GM19467 (cell line): ENCODE data around the gene SMIM43.

Experiments
- ATAC-seq: cut with Tn5 transposase; IDR thresholded peaks from one replicate; pipeline ENCODE4 v1.9.1; 2021; ENCODE audit warnings: mild to moderate bottlenecking, moderate library complexity; ENCODE audit not compliant: unreplicated experiment

Gene SMIM43

DNA sequence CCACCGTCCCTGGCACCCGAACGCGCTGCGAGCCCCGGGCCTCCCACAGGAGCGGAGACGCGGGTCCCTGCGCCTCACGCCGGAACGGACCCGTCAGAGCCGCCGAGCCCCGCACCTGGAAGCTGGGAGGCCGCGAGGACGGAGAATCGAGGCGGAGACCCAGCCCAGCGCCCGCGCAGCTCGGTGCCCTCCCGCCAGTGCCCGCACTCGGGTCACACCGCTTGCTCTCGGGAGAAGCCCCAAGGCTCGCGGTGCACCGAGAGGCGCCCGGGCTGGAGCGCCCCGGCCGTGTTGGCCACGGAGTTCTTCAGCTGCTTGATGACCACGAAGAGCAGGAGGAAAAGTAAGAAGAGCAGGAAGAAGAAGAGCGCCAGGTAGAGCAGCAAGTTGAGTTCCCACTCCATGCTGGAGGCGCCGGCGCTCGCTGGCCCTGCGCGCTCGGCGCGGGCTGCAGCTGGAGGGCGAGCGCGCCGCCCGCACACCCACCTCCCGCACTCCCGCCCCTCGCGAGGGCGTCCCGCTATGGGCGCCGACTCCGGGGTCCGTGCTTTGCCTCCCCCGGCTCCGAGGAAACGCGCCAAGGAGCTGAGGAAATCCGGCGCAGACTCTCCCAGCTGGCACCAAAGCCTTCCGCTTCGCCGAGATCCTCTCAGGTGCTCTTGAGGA lies at the start of gene SMIM43:
Gene SMIM43, minus strand, starts transcription at position 463 of the 666 bp plus-strand sequence. Its CDS starts 59 bp downstream, at position 404.
- no peak for ATAC-seq

DNA sequence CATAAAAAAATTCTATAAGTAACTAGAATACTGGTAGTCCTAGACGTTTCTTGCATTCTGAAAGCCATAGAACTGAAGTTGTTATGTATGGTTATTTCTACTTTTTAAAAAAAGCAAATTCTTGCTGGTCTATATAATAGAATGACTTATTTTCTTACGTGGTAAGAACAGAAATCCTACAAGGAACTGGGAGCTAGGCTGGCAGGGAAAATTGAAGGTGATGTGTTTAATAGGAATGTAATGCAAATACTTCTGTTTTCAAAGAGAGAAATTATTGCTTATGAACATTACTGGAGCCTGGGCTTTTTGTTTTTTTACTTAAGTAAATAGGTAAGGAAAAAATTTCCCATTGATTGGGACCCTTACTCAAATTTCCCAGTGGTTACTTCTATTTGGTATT lies 49.8 kb upstream of the SMIM43 start:
- no peak for ATAC-seq

DNA sequence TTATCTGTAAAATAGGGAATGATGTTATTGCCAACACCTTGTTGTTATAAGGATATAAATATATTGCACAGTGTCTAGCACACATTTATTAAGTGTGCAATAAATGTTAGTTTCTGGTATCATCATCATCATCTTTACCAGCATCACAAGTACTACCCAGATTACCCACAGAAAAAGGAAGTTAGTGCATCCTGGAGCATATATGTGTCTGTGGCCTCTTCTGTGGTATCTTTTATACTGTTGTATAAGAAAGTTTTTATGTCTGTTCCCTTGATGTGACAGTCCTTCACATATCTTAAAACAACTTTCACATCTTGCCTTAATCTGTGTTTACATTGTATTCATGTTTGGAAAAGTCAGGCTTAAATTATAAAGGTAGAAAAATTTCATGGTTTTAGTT lies 46.2 kb upstream of the SMIM43 start:
- ATAC-seq = no peak

GRCh38 chr4:121806411-121806810 lies 41.4 kb upstream of the SMIM43 start:
- ATAC-seq = no peak

DNA sequence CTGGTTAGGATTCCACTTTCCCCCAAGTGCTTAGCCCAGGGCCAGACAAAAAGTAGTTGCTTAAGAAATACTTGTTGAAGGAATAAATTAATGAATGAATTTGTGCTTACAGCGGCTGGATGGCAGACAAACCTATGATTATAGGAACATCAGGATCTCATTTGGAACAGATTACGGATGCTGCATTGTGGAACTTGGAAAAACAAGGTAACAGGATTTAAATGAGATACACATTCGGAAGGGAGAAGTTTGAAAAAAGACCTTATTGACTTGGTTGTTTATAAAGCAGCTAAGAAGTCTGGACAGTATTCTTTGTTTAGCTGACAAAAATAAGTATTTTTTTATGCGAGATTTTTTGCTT lies 36.7 kb upstream of the SMIM43 start:
- ATAC-seq = no peak

GRCh38 chr4:121800961-121801714 lies 36.2 kb upstream of the SMIM43 start, which contains the start of gene EXOSC9:
TSS of gene EXOSC9 (plus strand) at chr4:121801323. CDS start at chr4:121801425, 102 bp downstream.
- ATAC-seq = peak; percentile 68

DNA sequence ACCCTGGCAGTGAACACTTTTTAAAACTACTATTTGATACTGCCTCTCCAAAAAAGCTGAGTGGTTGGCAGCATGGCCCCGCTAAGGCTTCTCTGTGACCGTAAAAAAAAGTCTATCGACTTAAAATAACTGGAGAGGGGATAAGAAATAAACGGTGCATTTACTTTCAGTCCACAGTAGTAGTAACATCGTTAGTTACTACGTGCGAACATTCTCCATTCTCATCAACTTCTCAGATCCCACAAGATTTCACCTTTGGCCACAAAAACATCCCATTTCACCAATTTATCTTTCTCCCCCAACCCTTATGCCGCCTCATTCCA lies 35.6 kb upstream of the SMIM43 start:
- peak; percentile 21 for ATAC-seq

DNA sequence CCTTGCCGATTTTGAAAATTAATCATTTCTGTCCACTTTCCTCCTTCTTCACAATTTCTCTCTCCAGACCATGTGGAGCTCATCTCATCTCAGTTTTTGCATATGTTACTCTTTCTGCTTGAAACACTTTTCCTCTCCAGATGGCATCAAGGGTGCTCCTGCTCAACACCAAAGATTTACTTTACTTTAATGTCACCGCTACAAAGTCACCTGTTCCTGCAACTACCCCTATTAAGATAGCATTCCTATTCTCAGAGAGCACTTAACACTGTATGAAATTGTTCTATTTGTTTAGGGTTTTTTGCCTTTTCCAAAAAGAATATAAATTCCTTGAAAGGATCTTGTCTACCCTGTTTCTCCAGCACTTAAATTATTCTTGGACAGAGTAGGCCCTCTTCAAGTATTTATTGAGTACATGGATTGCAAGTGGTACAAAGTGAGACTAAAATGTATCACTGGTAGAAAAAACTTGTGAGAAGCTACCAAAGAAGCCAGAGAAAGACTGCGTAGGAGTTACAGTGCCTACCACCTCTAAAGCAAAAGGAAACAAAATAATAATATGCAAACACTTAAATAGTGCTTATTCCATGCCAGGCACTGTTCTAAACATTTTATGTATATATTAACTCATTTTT lies 35.0 kb upstream of the SMIM43 start:
- no peak for ATAC-seq

- ATAC-seq = no peak
Observed at GRCh38 chr4:121799208-121799823, 34.4 kb upstream of the SMIM43 start.

GRCh38 chr4:121796283-121796682 lies 31.3 kb upstream of the SMIM43 start:
- ATAC-seq = no peak

GRCh38 chr4:121794505-121795188 lies 29.7 kb upstream of the SMIM43 start:
- no peak for ATAC-seq

DNA sequence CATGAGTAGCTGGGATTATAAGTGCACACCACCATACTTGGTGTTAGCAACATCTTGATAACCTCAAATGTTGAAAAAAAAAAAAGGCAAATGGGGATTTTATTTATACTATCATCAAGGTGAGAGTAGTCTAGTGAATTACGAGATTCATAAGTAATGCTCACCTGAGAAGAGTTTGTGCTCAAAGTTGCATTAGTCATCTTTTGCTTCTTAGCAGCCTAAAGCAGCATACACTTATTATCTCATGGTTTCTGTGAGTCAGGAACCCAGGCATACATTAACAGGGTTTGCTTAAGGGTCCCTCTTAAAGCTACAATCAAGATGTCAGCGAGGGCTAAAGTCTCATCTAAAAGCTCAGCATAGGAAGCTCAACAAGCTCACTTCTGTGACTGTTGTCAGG lies 28.0 kb upstream of the SMIM43 start:
- ATAC-seq = no peak

DNA sequence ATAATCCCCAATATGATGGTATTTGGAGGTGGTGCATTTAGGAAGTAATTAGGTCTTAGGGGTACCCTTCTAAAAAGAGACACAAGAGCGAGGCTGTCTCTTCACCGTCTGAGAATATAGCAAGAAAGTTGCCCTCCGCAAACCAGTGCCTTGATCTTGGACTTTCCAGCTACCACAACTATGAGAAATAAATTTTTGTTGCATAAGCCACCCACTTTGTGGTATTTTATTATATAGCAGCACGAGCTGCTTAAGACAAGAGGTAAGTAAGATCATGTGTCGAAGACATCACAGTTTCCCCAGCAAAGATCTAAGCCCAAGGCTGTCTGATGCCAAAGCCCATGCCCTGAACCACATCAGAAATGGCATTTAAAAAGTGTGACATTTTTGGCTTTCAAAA lies 26.5 kb upstream of the SMIM43 start:
- ATAC-seq = no peak

DNA sequence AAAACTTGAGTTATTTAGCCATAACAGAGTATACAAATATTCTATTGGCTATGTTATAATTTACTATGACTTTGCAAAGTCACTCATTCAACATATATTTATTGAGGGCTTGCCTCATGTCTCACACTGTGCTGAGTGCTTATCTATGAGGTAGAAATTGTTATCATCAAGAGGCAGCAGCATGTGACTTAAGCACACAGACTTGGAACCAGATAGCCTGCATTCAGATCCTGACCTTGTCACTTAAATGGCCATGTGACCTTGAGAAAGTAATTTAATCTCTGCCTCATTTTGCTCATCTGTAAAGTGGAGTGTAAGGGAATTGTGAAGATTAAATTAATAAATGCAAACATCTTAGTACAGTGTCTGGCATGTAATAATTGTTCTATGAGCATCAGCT lies 26.0 kb upstream of the SMIM43 start:
- no peak for ATAC-seq

DNA sequence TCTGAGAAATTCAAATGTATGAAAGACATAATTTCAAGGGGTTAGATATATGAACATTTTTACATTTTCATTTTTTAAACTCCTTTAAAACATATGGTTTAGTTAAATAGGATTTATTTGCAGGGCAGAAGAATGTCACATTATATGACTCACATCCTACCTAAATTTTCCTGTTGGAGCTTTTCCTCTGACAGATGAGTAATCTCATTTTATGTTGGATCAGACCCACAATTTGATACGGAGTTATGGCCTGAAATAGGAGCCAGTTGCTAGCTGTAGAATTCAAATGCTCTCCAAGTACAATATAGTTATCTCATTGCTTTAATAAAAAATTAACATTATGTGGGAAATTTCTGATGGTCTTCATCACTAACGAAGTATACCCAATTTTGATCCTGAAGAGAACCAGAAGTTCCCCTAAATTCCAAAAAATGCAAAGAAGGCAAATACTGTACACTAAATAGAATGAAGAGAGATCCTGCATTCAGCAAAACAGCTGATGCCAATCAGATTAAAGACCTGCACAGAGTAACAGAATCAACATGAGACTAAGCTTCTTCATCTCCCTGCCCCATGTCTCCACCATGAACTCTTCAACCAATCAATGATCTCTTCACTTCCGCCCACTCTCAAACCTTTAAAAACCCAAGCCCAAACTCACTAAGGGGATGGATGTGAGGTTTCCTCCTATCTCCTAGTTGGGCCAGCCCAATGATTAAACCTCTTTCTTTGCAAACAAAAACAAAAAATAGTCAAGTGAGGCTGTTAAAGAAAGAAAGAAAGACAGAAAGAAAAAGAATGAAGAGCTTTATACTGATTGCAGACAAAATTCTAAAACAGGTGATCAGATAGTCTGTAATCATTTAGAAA lies 25.2 kb upstream of the SMIM43 start:
- ATAC-seq = no peak

DNA sequence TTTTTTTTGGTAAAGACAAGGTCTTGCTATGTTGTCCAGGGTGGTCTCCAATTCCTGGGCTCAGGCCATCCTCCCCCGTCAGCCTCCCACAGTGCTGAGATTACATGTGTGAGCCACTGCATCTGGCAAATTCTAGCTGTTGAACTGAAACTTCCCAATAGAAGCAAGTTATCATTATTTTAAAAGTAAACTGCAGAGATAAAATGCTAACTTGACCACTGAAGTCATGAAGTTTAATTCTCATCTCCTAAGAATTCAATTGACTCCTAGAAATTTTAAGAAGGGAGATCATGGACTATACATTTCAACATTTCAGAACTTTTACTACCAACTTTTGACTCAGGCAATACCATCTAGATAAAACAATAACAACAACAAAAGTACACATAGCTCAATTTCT lies 24.5 kb upstream of the SMIM43 start:
- ATAC-seq = no peak

DNA sequence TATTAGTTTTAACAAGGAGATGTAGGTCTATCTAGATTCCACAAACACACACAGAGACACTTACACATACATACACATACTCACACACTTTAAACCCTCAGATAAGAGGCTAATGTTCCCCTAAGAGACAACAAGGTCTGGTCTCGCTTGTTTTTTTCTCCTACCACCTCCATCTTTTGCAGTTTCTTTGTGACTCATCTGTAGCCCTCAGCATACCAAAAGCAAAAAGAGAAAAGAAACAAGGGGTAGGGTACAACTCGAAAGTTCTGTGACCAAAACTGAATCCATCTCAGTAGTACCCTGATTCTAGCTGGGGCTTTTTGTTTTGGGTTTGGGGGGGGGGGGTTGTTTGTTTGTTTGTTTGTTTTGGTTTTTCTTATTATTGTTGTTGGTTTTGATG lies 23.9 kb upstream of the SMIM43 start:
- ATAC-seq = peak; percentile 60

DNA sequence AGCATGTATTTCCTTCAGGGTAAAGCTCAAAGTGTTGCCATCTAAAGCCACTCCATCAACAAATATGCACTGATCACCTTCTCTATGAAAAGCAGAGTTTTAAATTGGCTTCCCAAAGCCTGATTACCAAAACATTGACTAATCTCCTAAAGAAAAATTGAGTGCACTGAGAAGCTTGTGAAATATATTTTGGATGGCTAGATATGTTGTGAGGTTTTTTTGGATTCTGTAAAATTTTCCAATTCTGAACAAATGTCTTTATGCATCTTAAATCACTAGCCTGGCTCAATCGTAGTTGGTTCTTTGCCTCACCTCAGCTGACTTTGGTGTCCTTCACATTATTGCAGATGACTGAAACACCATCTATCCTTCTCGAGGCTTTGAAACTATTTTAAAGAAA lies 21.3 kb upstream of the SMIM43 start:
- ATAC-seq = no peak

DNA sequence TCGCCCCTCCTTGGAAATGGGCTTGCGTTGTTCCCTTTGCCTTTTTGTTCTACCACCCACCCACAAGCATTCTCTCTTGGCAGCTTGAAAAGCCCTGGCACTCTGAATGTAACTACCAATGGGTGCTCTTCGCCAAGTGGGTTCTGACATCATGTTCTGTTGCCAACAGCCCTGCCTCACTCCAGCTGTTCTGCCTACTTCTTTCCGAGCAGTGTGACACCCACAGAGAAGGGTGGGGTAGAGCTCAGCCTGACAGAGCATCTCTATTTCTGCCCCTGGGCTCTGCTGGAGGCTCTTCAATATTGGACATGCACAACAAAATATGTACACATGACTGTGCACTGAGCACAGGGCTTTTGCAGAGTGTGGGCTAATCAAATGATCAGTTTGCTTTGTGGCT lies 20.5 kb upstream of the SMIM43 start:
- ATAC-seq = no peak

DNA sequence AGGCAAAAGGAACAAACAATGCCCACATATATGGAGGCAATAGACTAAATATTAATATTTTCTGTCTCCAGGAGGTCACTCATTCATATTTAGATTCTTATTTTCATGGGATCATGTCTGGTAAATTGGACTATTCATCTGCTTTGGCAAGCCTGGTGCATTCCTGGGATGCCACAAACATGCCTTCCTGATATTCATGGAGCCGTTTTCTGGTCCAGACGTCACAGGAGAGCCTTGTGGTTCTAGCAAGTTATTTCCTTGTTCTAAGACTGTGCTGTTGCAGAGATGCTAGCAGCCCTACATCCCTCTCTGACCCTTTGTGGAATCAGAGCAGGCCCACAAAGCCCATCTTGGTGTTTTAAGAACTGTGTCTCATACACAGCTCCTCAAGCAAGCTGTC lies 20.0 kb upstream of the SMIM43 start:
- no peak for ATAC-seq
